D721Med (cell line): ENCODE measurements around the gene PML.

Experiments used
- DNase-seq: peaks from one replicate; pipeline ENCODE4 v3.0.0; 2011; ENCODE audit warnings: low spot score; ENCODE audit not compliant: insufficient read length
- FAIRE-seq: peaks from 2 replicates; lab custom pipeline; 2011; peaks lifted over from hg19 to GRCh38; lab: Jason Lieb, UNC
- CTCF ChIP-seq: IDR thresholded peaks from 2 replicates; pipeline ENCODE4 v1.5.1; 2012; ENCODE audit warnings: mild to moderate bottlenecking, control low read depth; ENCODE audit not compliant: insufficient read depth; ENCODE audit errors: missing control alignments

The PML gene

GRCh38 chr15:73994413-73994883 lies at the start of gene PML:
PML (plus strand) TSS chr15:73994716; CDS start chr15:73994813, 97 bp downstream.
- DNase-seq (peak; percentile 91), FAIRE-seq (no peak)
- TF ChIP-seq CTCF = peak; percentile 3

- DNase-seq (no peak), FAIRE-seq (no peak)
- no peak for TF ChIP-seq CTCF
Observed at GRCh38 chr15:73945130-73945508, 49.4 kb upstream of the PML start.

GRCh38 chr15:73946046-73946721 lies 48.3 kb upstream of the PML start:
- TF ChIP-seq CTCF = no peak
- FAIRE-seq = no peak
- DNase-seq = no peak

GRCh38 chr15:73946795-73947370 lies 47.6 kb upstream of the PML start:
- FAIRE-seq (no peak), DNase-seq (no peak)
- no peak for TF ChIP-seq CTCF

GRCh38 chr15:73947651-73948050 lies 46.9 kb upstream of the PML start:
- TF ChIP-seq CTCF = no peak
- FAIRE-seq (no peak), DNase-seq (no peak)

GRCh38 chr15:73948396-73948795 lies 46.1 kb upstream of the PML start:
- no peak for DNase-seq
- TF ChIP-seq CTCF = no peak
- no peak for FAIRE-seq

GRCh38 chr15:73948982-73949381 lies 45.5 kb upstream of the PML start:
- no peak for FAIRE-seq
- TF ChIP-seq CTCF = no peak
- DNase-seq = no peak
